Left ventricle myocardium inferior (tissue), 1 donor: ENCODE data around the gene FILIP1L. TPM values are rescaled to one million over a fixed set of nuclear protein-coding genes. Genes with fewer than 3 reads are reported as not detected.

Experiments used
- DNase-seq: peaks from one replicate; pipeline ENCODE4 v3.0.0-alpha.2; 2020
- H3K27ac ChIP-seq: fragments of 200-600 bp; replicated peaks from 2 replicates; pipeline ENCODE4 v1.8.0; 2021
- H3K27me3 ChIP-seq: fragments of 200-600 bp; 2 replicates; pipeline ENCODE4 v1.8.0; 2021; ENCODE audit warnings: low read depth
- H3K36me3 ChIP-seq: fragments of 200-600 bp; 2 replicates; pipeline ENCODE4 v1.8.0; 2021
- H3K4me1 ChIP-seq: fragments of 200-600 bp; 2 replicates; pipeline ENCODE4 v1.8.0; 2021
- H3K4me3 ChIP-seq: fragments of 200-600 bp; 2 replicates; pipeline ENCODE4 v1.8.0; 2021; ENCODE audit warnings: mild to moderate bottlenecking, moderate library complexity
- H3K9me3 ChIP-seq: fragments of 200-600 bp; replicated peaks from 2 replicates; pipeline ENCODE4 v1.8.0; 2021
- CTCF ChIP-seq: fragments of 200-600 bp; IDR thresholded peaks from 2 replicates; pipeline ENCODE4 v1.8.0; 2021; ENCODE audit warnings: antibody characterized with exemption, mild to moderate bottlenecking, borderline replicate concordance
- intact Hi-C: fragments of 100-400 bp; cut with micrococcal nuclease; formaldehyde crosslinking; loops from one replicate; pipeline ENCODE4 v1.11.0; 2022
- total RNA-seq: library from RNA; stranded (reverse); fragmentation: NEBNext Ultra II Directional; extraction: Animal tissue kit (Norgen Biotek cat#: 25700); gene quantifications from one replicate; pipeline ENCODE4 v1.2.1, GENCODE V29; 2021
- donor health status: DM: no; HTN: yes; CAD: no; lungs with severe emphysema.

The FILIP1L gene
- total RNA-seq, 1 donor from 2014 or later, result 84.9 TPM

DNA sequence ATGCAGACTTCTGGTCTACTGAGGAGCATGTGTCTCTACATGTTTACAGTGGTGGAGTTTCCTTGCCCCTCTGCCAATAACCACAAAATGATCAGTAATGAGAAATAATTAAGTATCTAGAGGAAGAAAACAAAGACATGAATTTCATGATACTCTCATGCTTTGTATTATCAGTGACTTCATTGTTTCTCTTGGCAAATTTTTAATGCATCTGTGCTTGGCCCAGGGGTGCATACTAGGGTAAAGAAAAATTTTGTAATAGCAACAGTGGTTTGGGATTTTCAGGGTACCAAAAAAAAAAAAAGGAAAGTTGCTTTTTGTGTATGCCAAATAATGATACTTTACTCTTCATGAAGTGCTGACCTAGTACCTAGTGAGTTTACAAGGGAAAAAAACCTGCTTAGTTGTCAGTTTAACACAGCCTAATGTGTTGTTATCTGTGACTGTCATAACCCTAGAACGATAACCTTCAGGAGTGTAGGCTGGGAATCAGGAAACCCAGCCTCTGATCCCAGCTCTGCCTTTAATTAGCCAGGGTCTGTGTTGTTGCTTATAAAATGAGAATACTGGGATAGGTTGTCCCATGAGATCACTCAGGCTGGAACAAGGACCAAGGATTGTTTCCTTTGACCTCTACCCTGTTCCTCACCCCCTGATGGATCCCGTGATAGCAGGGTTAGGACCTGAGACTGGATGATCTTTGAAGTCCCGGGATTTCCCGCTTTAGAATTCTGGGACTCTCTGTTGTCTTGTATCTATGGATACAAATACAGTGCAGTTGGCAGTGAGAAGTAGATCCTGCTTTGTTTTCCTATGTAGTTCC lies 179.1 kb downstream of the FILIP1L start:
- TF ChIP-seq CTCF, result no peak
- Histone ChIP-seq H3K9me3 (no peaks in the 10 kb centered on the region), H3K4me1 (peaks cover 70% of the 10 kb centered on the region), H3K27me3 (no peaks in the 10 kb centered on the region), H3K4me3 (no peak overlapping the region), H3K36me3 (no peaks in the 10 kb centered on the region), H3K27ac (peak overlapping the region; percentile 72)
- DNase-seq, result no peak
- intact Hi-C loops, result no loop called here

DNA sequence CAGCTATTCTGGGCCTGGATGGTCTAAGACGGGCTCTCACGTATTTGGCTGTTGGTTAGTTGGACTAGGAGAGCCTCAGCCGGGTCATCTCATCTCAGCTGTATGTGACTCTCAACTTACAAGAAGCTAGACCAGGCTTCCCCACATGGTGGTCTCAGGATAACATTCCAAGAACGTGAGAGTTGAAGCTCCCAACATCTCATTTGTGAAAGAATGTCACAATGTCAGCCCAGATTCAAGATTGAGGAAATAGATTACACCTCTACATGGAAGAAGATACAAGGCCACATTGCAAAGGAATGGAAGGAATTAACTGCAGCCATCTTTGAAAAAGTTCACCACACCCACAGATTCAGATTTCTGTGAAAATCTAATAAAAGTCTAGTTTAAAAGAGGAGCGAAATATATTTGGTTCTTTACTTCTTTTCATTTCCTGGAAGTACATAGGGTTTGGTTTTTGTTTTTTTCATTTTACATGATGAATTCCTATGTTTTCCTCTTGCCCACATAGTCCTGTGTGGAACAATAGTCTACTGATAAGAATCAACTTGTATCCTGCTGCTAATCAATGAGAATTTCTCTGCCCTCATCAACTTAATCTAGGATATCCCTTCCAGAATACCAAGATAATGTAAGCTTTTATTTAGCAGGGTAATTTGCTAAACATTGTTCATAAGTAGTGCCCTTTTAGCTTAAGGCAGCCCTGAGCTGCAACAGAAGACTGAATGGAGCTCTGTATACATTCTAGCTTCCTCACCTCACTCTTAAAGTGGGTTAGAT lies 180.1 kb downstream of the FILIP1L start:
- Histone ChIP-seq H3K9me3 (no peaks in the 10 kb centered on the region), H3K27me3 (no peaks in the 10 kb centered on the region), H3K4me1 (peaks cover 70% of the 10 kb centered on the region), H3K36me3 (no peaks in the 10 kb centered on the region), H3K4me3 (no peak overlapping the region), H3K27ac (peak overlapping the region; percentile 72)
- no peak for TF ChIP-seq CTCF
- DNase-seq, result no peak
- intact Hi-C loops, result no loop called here

DNA sequence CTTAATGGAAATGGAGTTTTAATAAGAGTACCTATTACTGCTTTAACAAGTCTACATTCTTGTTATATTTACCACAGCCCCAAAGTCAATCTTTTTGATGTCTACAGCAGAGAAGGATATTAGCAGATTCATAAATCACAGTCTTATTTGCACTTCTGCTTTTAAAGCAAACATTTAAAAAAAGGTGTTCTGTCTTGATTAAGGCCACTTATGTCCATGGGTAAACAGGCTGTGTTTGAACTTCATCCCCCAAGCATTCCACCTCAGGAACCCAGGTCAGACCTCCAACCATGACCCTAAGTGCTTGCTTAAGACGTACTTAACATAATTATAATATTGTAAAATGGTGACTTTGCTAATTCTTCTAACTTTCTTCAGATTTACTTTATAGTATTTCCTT lies 183.2 kb downstream of the FILIP1L start:
- Histone ChIP-seq H3K4me1 (peaks cover 61% of the 10 kb centered on the region), H3K27me3 (no peaks in the 10 kb centered on the region), H3K27ac (peak overlapping the region; percentile 61), H3K4me3 (no peak overlapping the region), H3K36me3 (no peaks in the 10 kb centered on the region), H3K9me3 (no peaks in the 10 kb centered on the region)
- intact Hi-C loops, result no loop called here
- no peak for TF ChIP-seq CTCF
- DNase-seq, result no peak

DNA sequence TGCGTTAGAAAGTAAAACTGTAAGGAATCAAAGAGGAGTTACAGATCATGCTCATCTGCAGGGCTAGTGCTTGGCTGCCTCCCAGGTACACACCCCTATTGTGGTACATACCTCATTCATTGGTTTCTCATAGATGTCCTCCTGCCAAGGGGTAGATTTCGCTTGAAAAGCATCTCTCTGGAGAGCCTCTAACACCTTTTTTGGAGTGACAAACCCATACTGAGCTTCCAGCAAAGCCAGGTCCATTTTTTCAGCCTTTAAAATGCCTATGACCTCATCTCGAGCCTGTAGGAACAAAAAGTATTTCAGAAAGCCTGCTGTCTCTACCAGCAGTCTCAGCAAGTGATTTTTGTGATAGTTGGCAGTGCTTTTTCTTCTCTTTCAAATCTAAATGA lies 184.6 kb downstream of the FILIP1L start:
- H3K4me1 ChIP-seq, result peaks cover 61% of the 10 kb centered on the region
- no peak overlapping the region for H3K4me3 ChIP-seq
- peak; percentile 46 for DNase-seq
- H3K27me3 ChIP-seq, result no peaks in the 10 kb centered on the region
- no peaks in the 10 kb centered on the region for H3K36me3 ChIP-seq
- intact Hi-C loops, result loop anchor here (10.0 kb wide), 1 partner anchor 55 kb away; no protein-coding TSS in a partner anchor
- H3K9me3 ChIP-seq, result no peaks in the 10 kb centered on the region
- H3K27ac ChIP-seq, result peak overlapping the region; percentile 61
- TF ChIP-seq CTCF, result no peak

- H3K9me3 ChIP-seq, result no peaks in the 10 kb centered on the region
- intact Hi-C loops, result loop anchor here (10.0 kb wide), 1 partner anchor 54 kb away; no protein-coding TSS in a partner anchor
- peak overlapping the region; percentile 61 for H3K27ac ChIP-seq
- DNase-seq, result no peak
- H3K4me3 ChIP-seq, result peak overlapping the region; percentile 0
- peak; percentile 44 for TF ChIP-seq CTCF
- no peaks in the 10 kb centered on the region for H3K27me3 ChIP-seq
- H3K4me1 ChIP-seq, result peaks cover 54% of the 10 kb centered on the region
- H3K36me3 ChIP-seq, result no peaks in the 10 kb centered on the region
These were observed 185.2 kb downstream of the FILIP1L start for GRCh38 chr3:99928771-99929744.
